ENCODE results near the gene PCGF3.
"Not testable (repeated sequence)": the region's sequence is repeated elsewhere in the genome, so short reads cannot be mapped to it uniquely, and the experiment has no call there.

PCGF3 gene

DNA sequence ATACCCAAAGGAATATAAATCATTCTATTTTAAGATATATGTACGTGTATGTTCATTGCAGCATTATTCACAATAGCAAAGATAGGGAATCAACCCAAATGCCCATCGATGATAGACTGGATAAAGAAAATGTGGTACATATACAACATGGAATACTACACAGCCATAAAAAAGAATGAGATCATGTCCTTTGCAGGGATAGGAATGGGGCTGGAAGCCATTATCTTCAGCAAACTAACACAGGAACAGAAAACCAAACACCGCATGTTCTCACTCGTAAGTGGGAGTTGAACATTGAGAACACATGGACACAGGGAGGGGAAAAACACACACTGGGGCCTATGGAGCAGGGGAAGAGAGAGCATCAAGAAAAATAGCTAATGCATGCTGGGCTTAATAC is 101.3 kb downstream of the PCGF3 start:
- H3K27ac ChIP-seq (ENCODE audit: low read depth, low read length); H3K9me3 ChIP-seq (ENCODE audit: control insufficient read depth in 5 of 5, low read length in 5 of 5); H3K36me3 ChIP-seq (ENCODE audit: control insufficient read depth in 5 of 5, insufficient read depth in 5 of 5, low read length in 5 of 5); H3K9ac ChIP-seq (ENCODE audit: low read length in 5 of 5); H3K4me3 ChIP-seq (ENCODE audit: low read depth in 1 of 5, low read length in 5 of 5); H3K4me1 ChIP-seq (ENCODE audit: control insufficient read depth in 5 of 5, insufficient read depth in 5 of 5, low read length in 5 of 5): not testable (repeated sequence)
- H3K27me3 ChIP-seq (ENCODE audit: control insufficient read depth in 5 of 5, insufficient read depth in 4 of 5, low read length in 5 of 5): peaks cover 4 to 12% (median 7%) of the 10 kb centered on the region in 5 donors

DNA sequence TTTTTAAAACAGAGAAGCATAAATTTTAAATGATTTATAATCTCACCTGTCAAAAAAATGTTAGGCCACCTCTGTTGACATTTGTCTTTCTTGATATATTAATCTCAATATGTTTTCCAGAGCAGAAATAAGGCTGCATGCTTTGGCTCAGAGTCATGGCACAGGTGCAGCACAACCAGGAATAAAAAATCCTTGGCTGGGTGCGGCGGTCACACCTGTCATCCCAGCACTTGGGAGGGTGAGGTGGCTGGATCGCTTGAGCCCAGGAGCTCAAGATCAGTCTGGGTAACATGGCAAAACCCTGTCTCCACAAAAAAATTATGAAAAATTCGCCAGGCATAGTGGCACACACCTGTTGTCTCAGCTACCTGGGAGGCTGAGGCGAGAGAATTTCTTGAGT is 102.2 kb downstream of the PCGF3 start:
- no peak overlapping the region for H3K9ac ChIP-seq (ENCODE audit: low read length in 5 of 5)
- no peaks in the 10 kb centered on the region for H3K36me3 ChIP-seq (ENCODE audit: control insufficient read depth in 5 of 5, insufficient read depth in 5 of 5, low read length in 5 of 5)
- H3K4me1 ChIP-seq (ENCODE audit: control insufficient read depth in 5 of 5, insufficient read depth in 5 of 5, low read length in 5 of 5): no peaks in the 10 kb centered on the region
- H3K27ac ChIP-seq (ENCODE audit: low read depth, low read length): no peak overlapping the region
- peaks cover 0 to 6% (median 0%) of the 10 kb centered on the region in 5 donors for H3K9me3 ChIP-seq (ENCODE audit: control insufficient read depth in 5 of 5, low read length in 5 of 5)
- no peak overlapping the region for H3K4me3 ChIP-seq (ENCODE audit: low read depth in 1 of 5, low read length in 5 of 5)
- peaks cover 4 to 16% (median 7%) of the 10 kb centered on the region in 5 donors for H3K27me3 ChIP-seq (ENCODE audit: control insufficient read depth in 5 of 5, insufficient read depth in 4 of 5, low read length in 5 of 5)

DNA sequence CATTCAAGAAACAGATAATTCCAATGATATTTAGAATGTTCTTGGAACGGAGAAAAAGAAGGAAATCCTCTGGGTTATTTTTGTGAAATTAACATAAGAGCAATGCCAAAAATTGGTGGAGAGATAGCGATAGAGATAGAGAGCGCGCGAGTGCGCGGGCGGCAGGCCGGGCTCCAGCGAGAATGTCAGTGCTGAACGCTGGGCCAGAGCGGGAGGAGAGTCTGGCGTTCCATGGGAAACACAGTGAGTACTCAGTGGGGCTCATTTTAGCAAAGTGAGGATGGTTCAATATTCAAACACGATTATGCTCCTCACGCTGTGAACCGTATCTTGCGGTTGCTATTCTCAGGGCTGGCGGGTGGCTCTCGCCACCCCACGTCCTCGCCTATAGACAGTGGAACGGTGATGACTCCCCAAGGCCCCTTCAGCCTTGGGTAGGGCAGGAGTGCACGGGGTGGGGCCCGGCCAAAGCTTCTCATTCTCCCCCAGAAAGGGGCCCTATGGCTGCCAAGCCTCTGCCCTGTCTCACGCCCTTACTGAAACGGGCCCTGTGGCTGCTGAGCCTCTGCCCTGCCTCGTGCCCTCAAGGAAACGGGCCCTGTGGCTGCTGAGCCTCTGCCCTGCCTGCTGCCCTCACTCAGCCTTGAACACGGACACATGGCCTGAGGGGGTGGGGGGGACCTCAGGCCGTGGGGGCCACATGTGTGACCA is 103.4 kb downstream of the PCGF3 start:
- Histone ChIP-seq H3K36me3 (ENCODE audit: control insufficient read depth in 5 of 5, insufficient read depth in 5 of 5, low read length in 5 of 5) (no peaks in the 10 kb centered on the region), H3K27ac (ENCODE audit: low read depth, low read length) (no peak overlapping the region), H3K4me3 (ENCODE audit: low read depth in 1 of 5, low read length in 5 of 5) (no peak overlapping the region), H3K27me3 (ENCODE audit: control insufficient read depth in 5 of 5, insufficient read depth in 4 of 5, low read length in 5 of 5) (peaks cover 12 to 24% (median 16%) of the 10 kb centered on the region in 5 donors), H3K9ac (ENCODE audit: low read length in 5 of 5) (no peak overlapping the region), H3K4me1 (ENCODE audit: control insufficient read depth in 5 of 5, insufficient read depth in 5 of 5, low read length in 5 of 5) (no peaks in the 10 kb centered on the region), H3K9me3 (ENCODE audit: control insufficient read depth in 5 of 5, low read length in 5 of 5) (peaks cover 0 to 6% (median 0%) of the 10 kb centered on the region in 5 donors)

DNA sequence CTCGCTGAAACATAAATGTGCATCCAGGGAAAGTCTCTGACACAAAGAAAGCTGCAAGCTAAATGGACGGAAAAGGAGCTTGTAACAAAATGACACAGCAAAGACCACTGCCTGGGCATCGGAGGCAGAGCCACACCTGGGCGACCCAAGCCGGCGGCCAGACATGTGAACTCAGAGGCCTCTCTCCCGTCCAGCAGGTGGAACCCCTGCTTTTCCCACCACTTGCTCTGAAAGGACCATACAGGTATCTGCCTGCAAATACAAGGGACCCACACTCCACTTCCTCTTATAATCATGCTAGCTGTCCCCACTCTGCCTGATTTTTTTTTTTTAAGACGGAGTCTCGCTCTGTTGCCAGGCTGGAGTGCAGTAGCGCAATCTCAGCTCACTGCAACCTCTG is 108.3 kb downstream of the PCGF3 start:
- no peaks in the 10 kb centered on the region for H3K36me3 ChIP-seq (ENCODE audit: control insufficient read depth in 5 of 5, insufficient read depth in 5 of 5, low read length in 5 of 5)
- H3K27me3 ChIP-seq (ENCODE audit: control insufficient read depth in 5 of 5, insufficient read depth in 4 of 5, low read length in 5 of 5): peaks cover 18 to 37% (median 29%) of the 10 kb centered on the region in 5 donors
- H3K9ac ChIP-seq (ENCODE audit: low read length in 5 of 5): no peak overlapping the region
- H3K4me3 ChIP-seq (ENCODE audit: low read depth in 1 of 5, low read length in 5 of 5): no peak overlapping the region
- H3K9me3 ChIP-seq (ENCODE audit: control insufficient read depth in 5 of 5, low read length in 5 of 5): no peaks in the 10 kb centered on the region
- H3K27ac ChIP-seq (ENCODE audit: low read depth, low read length): no peak overlapping the region
- no peaks in the 10 kb centered on the region for H3K4me1 ChIP-seq (ENCODE audit: control insufficient read depth in 5 of 5, insufficient read depth in 5 of 5, low read length in 5 of 5)

DNA sequence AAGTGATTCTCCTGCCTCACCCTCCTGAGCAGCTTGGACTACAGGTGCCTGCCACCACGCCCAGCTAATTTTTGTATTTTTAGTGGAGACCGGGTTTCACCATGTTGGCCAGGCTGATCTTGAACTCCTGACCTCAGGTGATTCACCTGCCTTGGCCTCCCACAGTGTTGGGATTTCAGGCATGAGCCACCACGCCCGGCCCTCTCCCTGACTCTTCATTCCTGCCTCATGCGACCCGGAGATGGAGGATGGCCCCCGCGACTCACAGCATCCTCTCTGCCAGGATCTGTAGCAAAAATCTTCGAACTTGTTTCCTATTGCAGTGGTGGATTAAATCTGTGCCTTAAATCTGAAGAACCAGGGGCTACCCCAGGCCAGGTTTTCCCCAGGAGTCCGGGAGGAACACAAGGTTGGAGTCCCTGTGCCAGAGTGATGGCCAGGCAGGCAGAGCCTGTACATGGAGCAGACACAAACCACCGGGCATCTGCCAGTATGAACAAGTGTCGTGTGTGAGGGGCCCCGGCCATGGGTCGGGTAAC is 108.7 kb downstream of the PCGF3 start:
- Histone ChIP-seq H3K27ac (ENCODE audit: low read depth, low read length) (no peak overlapping the region), H3K4me3 (ENCODE audit: low read depth in 1 of 5, low read length in 5 of 5) (no peak overlapping the region), H3K9me3 (ENCODE audit: control insufficient read depth in 5 of 5, low read length in 5 of 5) (peaks cover 0 to 2% (median under 1%) of the 10 kb centered on the region in 5 donors), H3K4me1 (ENCODE audit: control insufficient read depth in 5 of 5, insufficient read depth in 5 of 5, low read length in 5 of 5) (no peaks in the 10 kb centered on the region), H3K9ac (ENCODE audit: low read length in 5 of 5) (no peak overlapping the region), H3K27me3 (ENCODE audit: control insufficient read depth in 5 of 5, insufficient read depth in 4 of 5, low read length in 5 of 5) (peaks cover 19 to 37% (median 29%) of the 10 kb centered on the region in 5 donors), H3K36me3 (ENCODE audit: control insufficient read depth in 5 of 5, insufficient read depth in 5 of 5, low read length in 5 of 5) (no peaks in the 10 kb centered on the region)

DNA sequence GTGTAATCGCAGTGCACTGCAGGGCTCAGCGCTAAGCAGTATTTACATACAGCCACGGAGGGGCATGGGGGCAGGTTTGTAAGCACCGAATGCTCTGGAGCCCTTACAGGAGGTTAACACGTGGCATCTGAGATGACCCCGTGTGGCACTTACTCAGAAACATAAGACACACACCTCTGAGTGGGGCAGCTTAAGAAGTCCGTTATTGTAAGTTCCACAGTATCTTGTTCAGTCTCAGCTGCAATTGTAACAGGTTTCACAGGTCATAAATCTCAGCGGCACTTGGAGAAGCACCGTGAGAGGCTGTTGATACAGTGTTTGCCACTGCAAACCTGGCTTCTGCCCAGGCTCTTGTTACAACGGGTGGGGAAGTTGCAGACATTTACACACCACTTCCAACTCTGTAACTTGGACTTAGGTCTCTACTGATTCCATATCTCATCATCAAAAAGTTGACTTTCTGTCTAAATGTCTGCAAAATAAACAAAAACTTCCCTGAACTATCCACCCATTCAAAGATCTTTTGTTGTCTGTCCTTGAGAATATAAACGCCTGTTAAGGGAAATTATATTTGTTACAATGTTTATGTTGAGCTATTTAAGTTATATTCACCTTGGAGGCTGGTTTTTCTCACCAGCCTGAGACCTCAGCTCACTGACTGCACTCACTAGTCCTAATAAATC is 110.0 kb downstream of the PCGF3 start:
- Histone ChIP-seq H3K36me3 (ENCODE audit: control insufficient read depth in 5 of 5, insufficient read depth in 5 of 5, low read length in 5 of 5) (no peaks in the 10 kb centered on the region), H3K27ac (ENCODE audit: low read depth, low read length) (no peak overlapping the region), H3K9me3 (ENCODE audit: control insufficient read depth in 5 of 5, low read length in 5 of 5) (peaks cover 0 to 8% (median 5%) of the 10 kb centered on the region in 5 donors), H3K4me3 (ENCODE audit: low read depth in 1 of 5, low read length in 5 of 5) (no peak overlapping the region), H3K27me3 (ENCODE audit: control insufficient read depth in 5 of 5, insufficient read depth in 4 of 5, low read length in 5 of 5) (peaks cover 27 to 48% (median 29%) of the 10 kb centered on the region in 5 donors), H3K9ac (ENCODE audit: low read length in 5 of 5) (no peak overlapping the region), H3K4me1 (ENCODE audit: control insufficient read depth in 5 of 5, insufficient read depth in 5 of 5, low read length in 5 of 5) (no peaks in the 10 kb centered on the region)

DNA sequence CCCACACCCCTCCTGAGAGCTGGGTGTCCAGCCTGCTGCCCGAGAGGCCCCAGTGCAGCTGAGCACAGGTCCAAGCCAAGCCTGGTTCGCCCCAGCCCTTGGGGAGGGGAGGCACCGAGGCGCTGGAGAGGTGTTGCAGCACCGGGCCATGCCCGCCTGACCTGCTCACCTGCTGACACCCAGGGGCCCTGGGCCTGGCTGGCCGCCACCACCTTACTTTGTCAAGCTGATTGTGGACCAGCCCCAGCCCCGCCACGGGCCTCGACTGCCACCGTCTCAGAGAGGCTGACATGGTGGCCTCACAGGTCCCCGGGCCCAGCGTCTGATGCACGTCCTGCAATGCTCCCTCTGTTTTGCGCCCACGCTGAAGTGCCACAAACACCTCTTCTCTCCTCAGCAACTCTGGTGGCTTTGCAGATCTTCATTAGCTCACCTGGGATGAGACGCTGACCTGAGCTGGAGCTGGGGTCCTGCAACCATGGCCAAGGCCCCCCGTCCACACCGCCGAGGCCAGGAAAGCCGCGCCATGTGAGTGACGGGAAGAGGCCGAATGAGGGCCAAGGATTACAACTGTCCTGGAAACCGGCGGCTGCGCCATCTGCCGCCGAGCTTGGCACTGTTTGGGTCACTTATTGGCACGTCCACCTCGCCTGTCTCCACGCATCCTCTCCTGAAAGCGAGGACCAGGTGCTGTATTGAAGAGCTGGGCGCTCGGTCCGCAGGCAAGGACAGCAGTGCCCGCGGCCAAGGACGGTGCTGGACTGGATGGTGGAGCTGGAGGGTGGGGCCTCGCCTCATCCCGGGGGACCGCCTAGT is 112.7 kb downstream of the PCGF3 start:
- Histone ChIP-seq H3K36me3 (ENCODE audit: control insufficient read depth in 5 of 5, insufficient read depth in 5 of 5, low read length in 5 of 5) (no peaks in the 10 kb centered on the region), H3K9me3 (ENCODE audit: control insufficient read depth in 5 of 5, low read length in 5 of 5) (peaks cover 0 to 8% (median 5%) of the 10 kb centered on the region in 5 donors), H3K4me1 (ENCODE audit: control insufficient read depth in 5 of 5, insufficient read depth in 5 of 5, low read length in 5 of 5) (no peaks in the 10 kb centered on the region), H3K27me3 (ENCODE audit: control insufficient read depth in 5 of 5, insufficient read depth in 4 of 5, low read length in 5 of 5) (peaks cover 40 to 54% (median 44%) of the 10 kb centered on the region in 5 donors), H3K9ac (ENCODE audit: low read length in 5 of 5) (no peak overlapping the region), H3K27ac (ENCODE audit: low read depth, low read length) (no peak overlapping the region), H3K4me3 (ENCODE audit: low read depth in 1 of 5, low read length in 5 of 5) (no peak overlapping the region)

DNA sequence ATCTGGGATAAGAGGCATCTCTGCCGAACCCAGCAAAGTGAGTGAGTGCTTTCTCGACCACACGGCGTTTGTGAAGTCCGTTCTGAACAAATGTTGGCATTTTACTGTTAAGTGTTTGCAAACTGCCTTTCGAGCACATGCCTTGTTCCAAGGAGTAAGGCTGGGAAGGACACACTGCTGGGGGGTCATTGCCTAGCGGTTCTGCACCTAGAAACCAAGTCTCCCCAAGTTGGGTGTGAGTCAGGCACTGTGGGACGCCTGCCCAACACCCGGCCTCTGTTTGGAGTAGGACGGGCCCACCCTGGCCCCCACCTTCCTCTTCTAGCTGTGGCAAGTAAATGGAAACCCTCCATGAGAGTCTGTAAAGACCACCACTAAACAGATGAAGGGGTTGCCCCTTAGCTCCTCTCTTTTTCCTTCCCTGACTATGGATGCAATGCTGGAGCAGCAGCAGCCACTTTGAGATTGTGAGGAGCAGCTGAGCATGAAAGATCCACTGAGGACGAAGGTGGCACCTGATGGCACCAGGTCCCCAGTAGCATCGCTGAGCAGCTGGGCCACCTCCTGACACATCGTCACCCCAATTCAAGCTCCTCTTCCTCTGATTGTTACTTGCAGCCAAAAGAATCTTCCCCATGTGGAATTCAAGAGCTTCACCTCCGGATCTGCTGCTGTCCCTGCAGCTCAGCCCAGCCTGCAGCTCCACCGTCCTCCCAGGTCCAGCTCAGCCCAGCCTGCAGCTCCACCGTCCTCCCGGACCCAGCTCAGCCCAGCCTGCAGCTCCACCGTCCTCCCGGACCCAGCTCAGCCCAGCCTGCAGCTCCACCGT is 114.0 kb downstream of the PCGF3 start:
- no peak overlapping the region for H3K9ac ChIP-seq (ENCODE audit: low read length in 5 of 5)
- H3K4me3 ChIP-seq (ENCODE audit: low read depth in 1 of 5, low read length in 5 of 5): no peak overlapping the region
- H3K9me3 ChIP-seq (ENCODE audit: control insufficient read depth in 5 of 5, low read length in 5 of 5): peaks cover 0 to 8% (median 5%) of the 10 kb centered on the region in 5 donors
- H3K27ac ChIP-seq (ENCODE audit: low read depth, low read length): no peak overlapping the region
- no peaks in the 10 kb centered on the region for H3K4me1 ChIP-seq (ENCODE audit: control insufficient read depth in 5 of 5, insufficient read depth in 5 of 5, low read length in 5 of 5)
- H3K27me3 ChIP-seq (ENCODE audit: control insufficient read depth in 5 of 5, insufficient read depth in 4 of 5, low read length in 5 of 5): peaks cover 42 to 58% (median 46%) of the 10 kb centered on the region in 5 donors
- H3K36me3 ChIP-seq (ENCODE audit: control insufficient read depth in 5 of 5, insufficient read depth in 5 of 5, low read length in 5 of 5): no peaks in the 10 kb centered on the region

Measured in subcutaneous abdominal adipose tissue (tissue), 5 donors.